Activated naive CD8-positive, alpha-beta T cell treated with anti-CD3 and anti-CD28 coated beads, Interleukin-2, amount 50 U/mL, for 24 hours (primary cell): Measurements from ENCODE around the gene MAN1C1.

Source experiments
- ATAC-seq: fragments of 150-1000 bp; cut with Tn5 transposase; one replicate; pipeline ENCODE4 v1.10.0; 2021
- DNase-seq: peaks from one replicate; pipeline ENCODE4 v3.0.0; 2021
- H3K27ac Mint-ChIP-seq: one replicate; pipeline ENCODE4 v1.8.0; 2021; ENCODE audit warnings: mild to moderate bottlenecking, mixed read lengths
- H3K27me3 Mint-ChIP-seq: one replicate; pipeline ENCODE4 v1.8.0; 2021; ENCODE audit warnings: mixed read lengths
- H3K36me3 Mint-ChIP-seq: one replicate; pipeline ENCODE4 v1.8.0; 2021; ENCODE audit warnings: low read depth, mixed read lengths
- H3K4me1 Mint-ChIP-seq: one replicate; pipeline ENCODE4 v1.8.0; 2021; ENCODE audit warnings: mixed read lengths
- H3K4me3 Mint-ChIP-seq: one replicate; pipeline ENCODE4 v1.8.0; 2021; ENCODE audit warnings: mild to moderate bottlenecking, moderate library complexity, mixed read lengths
- H3K9me3 Mint-ChIP-seq: one replicate; pipeline ENCODE4 v1.8.0; 2021; ENCODE audit warnings: mixed read lengths

Gene MAN1C1

DNA sequence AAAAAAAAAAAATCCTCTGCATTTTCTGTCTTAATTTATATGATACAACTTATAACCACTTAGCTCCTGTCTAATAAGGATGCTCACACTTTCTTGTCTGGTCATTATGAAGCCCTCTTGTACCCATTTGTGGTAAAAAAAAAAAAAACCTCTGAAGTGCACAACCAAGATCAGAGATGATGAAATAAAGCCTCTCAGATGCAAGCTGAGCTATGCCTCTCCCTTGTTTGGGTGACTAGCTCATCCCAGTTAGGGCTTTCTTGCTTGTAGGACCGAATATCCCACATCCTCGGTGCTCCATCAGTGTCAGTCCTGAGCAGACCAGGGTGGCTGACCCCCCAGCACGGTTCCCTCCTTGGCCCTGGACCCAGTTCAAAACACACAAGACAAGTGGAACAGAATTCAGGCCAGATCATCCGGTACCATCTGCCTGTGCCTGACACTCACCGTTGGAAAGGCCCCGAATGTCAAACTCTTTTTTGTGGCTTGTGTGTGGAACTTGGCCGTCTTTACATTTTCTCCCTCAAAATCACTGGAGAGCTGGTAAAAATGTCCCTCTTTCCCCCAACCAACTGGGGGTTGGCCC, 177.1 kb downstream of the MAN1C1 start:
- peaks cover 34% of the 10 kb centered on the region for H3K4me1 Mint-ChIP-seq
- DNase-seq = no peak
- H3K4me3 Mint-ChIP-seq = no peak overlapping the region
- no peaks in the 10 kb centered on the region for H3K36me3 Mint-ChIP-seq
- H3K9me3 Mint-ChIP-seq = no peaks in the 10 kb centered on the region
- no peak overlapping the region for H3K27ac Mint-ChIP-seq
- H3K27me3 Mint-ChIP-seq = no peaks in the 10 kb centered on the region
- no peak for ATAC-seq

DNA sequence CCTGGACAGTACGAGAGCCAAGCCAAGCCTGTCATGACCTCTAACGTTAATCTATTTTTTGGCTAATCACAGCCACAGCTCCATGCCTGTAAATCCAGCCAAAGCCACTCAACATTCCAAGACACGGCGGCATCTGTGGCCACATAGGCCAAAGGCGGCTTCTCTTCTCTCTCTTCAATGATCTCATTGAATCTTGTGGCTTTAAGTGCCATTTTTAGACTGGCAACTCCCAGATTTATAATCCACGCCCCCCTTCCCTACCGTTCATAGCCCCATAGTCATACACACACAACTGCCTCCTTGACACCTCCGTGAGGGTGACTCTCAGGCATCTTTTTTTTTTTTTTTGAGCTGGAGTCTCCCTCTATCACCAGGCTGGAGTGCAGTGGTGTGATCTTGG, 177.7 kb downstream of the MAN1C1 start:
- DNase-seq (no peak), ATAC-seq (no peak)
- Mint-ChIP-seq H3K27me3 (no peaks in the 10 kb centered on the region), H3K9me3 (no peaks in the 10 kb centered on the region), H3K4me3 (no peak overlapping the region), H3K4me1 (peaks cover 35% of the 10 kb centered on the region), H3K27ac (no peak overlapping the region), H3K36me3 (no peaks in the 10 kb centered on the region)

DNA sequence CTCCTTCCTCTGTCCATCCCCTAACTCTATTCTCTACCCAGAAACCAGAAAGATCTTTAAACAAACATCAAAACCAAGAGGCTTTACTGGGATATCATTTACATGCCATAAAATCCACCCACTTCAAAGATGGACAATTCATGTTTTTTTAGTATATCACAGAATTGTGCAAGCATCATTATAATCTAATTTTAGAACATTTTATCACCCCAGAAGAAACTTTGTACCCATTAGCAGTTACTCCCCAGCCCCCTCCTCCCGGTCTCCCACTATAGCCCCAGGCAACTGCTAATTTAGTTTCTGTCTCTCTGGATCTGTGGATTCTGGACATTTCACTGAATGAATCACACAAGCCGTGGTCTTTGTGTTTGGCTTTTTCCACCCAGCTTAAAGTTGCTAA, 178.6 kb downstream of the MAN1C1 start:
- H3K27ac Mint-ChIP-seq = no peak overlapping the region
- ATAC-seq (no peak), DNase-seq (no peak)
- no peak overlapping the region for H3K4me3 Mint-ChIP-seq
- H3K4me1 Mint-ChIP-seq = peaks cover 40% of the 10 kb centered on the region
- no peaks in the 10 kb centered on the region for H3K36me3 Mint-ChIP-seq
- H3K27me3 Mint-ChIP-seq = no peaks in the 10 kb centered on the region
- H3K9me3 Mint-ChIP-seq = no peaks in the 10 kb centered on the region

DNA sequence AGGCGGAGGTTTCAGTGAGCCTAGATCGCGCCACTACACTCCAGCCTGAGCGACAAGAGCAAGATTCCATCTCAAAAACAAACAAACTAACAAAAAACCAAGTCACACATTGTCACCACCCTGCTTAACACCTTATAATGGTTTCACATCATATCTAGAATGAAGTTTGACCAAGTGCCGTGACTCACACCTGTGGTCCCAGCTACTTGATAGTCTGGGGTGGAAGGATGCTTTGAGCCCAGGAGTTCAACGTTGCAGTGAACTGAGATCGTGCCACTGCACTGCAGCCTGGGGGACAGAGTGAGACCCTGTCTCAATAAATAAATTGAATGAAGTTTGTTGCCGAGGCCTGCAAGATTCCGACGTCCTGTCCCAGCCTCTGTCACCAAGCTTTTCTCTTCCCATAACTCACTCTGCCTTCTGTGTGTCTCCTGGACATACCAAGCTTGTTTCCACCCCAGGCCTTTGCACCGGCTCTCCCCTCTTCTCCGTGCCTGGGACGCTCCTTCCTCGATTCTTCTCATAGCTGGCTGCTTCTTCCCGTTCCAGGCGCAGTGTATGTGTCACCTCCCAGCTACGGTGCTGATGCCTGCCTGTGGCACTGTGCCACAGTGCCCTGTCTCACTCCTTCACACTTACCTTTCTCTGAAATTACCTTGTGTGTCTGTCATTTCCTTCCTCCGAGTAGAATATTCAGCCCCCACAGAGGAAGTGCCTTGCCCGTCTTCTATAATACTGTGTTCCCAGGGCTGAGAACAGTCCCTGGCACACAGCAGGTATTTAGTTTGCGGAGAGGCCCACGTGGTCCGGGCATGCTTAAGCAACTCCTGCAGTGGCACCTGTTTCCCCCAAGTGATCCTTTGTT, 179.6 kb downstream of the MAN1C1 start:
- ATAC-seq (peak; percentile 72), DNase-seq (peak; percentile 37)
- Mint-ChIP-seq H3K9me3 (no peaks in the 10 kb centered on the region), H3K4me1 (peaks cover 47% of the 10 kb centered on the region), H3K36me3 (no peaks in the 10 kb centered on the region), H3K27ac (peak overlapping the region; percentile 61), H3K4me3 (peak overlapping the region; percentile 10), H3K27me3 (peaks cover 3% of the 10 kb centered on the region)

DNA sequence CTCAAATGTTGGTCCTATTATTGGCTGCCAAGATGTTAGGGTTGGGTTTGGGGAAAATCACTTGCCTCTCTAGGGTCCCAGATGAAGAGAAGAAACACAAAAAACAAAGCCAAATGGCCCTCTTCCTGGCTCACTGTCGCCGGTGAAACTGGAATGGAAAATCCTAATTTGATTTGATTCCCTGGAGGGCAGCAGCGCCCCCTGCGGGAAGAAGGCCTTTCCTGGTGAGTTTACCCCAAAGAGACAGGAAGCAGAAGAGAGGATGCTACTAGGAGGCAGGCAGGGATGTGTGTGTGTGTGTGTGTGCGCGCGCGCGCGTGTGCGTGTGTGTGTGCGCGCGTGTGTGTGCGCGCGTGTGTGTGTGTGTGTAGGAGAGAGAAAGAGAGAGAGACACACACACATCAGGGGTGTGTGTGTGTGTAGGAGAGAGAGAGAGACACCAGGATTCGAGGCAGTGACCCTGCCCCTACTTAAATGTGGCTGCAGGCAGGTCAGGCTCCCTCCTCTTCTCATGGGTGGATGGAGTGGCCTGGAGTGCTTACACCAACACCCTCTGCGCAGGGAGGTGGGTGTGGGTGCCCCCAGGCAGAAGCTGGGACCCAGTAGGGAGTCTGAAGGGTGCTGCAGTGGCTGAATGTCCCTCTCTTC, 180.3 kb downstream of the MAN1C1 start:
- no peaks in the 10 kb centered on the region for H3K9me3 Mint-ChIP-seq
- peaks cover 47% of the 10 kb centered on the region for H3K4me1 Mint-ChIP-seq
- H3K4me3 Mint-ChIP-seq = peak overlapping the region; percentile 10
- peaks cover 3% of the 10 kb centered on the region for H3K27me3 Mint-ChIP-seq
- peak; percentile 42 for ATAC-seq
- no peaks in the 10 kb centered on the region for H3K36me3 Mint-ChIP-seq
- peak overlapping the region; percentile 61 for H3K27ac Mint-ChIP-seq
- DNase-seq = peak; percentile 92

DNA sequence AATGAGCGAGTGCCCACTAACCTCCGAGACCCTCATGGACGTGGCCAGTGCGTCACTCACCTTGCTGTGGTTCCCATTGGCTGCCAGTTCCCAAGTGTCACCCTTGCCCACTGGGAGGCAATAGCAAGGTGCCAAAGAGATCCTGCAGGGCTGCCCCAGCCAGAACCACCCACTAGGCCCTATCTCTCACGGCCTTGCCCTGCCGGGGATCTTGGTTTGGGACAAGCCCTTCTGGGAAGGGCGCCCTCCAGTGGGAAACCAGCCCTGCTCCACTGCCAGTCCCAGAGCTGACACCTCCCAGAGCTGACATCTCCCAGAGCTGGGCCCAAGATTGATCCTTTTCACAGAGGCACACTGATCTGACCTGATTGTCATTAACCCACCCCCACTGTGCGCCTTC, 181.3 kb downstream of the MAN1C1 start:
- ATAC-seq (no peak), DNase-seq (peak; percentile 57)
- no peak overlapping the region for H3K27ac Mint-ChIP-seq
- peaks cover 56% of the 10 kb centered on the region for H3K4me1 Mint-ChIP-seq
- H3K4me3 Mint-ChIP-seq = no peak overlapping the region
- no peaks in the 10 kb centered on the region for H3K36me3 Mint-ChIP-seq
- no peaks in the 10 kb centered on the region for H3K9me3 Mint-ChIP-seq
- H3K27me3 Mint-ChIP-seq = peaks cover 3% of the 10 kb centered on the region

DNA sequence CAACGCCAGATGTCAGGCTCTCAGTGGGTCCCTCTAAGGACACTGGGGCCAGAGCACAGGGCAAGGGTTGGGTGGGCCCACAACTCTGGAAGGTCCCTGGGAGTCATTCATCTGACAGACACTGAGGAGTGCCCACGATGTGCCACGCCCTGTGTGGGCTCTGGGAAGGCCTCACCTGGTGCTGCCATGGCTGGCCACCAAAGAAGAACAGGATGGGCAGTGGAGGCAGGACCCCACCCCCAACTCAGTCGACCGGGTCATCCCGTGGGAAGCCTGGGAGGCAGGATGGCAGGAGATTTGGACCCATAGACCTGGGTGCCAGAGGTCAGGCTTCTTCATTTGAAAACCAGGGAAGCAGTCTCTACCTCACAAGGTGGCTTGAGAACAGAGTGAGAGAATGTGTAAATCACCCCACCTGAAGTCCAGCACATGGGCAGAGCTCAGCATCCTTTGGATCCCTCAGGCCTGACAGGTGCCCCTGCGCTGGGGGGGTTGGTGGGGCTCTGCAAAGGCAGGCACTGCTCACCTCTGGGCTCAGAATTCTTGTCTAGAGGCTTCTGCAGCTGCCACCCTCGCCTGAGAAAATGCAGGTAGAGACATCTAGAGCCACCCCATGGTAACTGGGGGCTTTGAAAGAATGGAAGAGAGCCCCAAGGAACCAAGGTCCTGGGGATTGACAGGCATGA, 182.2 kb downstream of the MAN1C1 start:
- H3K27me3 Mint-ChIP-seq = peaks cover 3% of the 10 kb centered on the region
- H3K4me1 Mint-ChIP-seq = peaks cover 61% of the 10 kb centered on the region
- DNase-seq (no peak), ATAC-seq (no peak)
- H3K9me3 Mint-ChIP-seq = no peaks in the 10 kb centered on the region
- no peaks in the 10 kb centered on the region for H3K36me3 Mint-ChIP-seq
- no peak overlapping the region for H3K27ac Mint-ChIP-seq
- no peak overlapping the region for H3K4me3 Mint-ChIP-seq

DNA sequence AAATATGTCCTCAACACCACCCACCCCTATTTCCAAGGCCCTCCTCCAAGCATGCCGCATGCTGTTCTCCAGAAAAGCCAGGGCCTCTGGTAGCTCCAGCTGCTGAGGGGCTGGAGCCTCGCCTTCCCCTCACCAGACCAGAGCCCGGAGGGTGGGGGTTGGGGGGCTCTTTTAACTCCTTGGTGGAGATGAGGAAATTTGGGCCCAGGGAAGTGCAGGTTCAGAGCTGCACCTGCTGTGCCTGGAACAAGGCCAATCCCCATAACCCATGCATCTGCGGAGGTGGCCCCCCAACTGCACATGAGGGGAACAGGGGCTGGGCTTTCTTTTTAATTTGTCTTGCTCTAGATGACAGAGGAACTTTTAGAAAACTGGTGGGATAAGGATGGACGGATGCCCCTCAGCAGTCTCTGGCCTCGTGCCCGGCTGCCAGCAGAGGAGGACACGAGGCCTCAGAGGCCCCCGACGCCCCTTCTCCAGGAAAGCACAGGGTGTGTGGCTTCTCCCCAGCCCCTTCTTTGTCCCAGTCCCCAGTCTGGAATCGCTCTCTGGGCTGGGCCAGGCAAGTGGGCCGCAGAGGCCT, 182.9 kb downstream of the MAN1C1 start:
- H3K27me3 Mint-ChIP-seq = peaks cover 3% of the 10 kb centered on the region
- H3K4me1 Mint-ChIP-seq = peaks cover 64% of the 10 kb centered on the region
- H3K9me3 Mint-ChIP-seq = no peaks in the 10 kb centered on the region
- H3K36me3 Mint-ChIP-seq = no peaks in the 10 kb centered on the region
- no peak for DNase-seq
- H3K27ac Mint-ChIP-seq = no peak overlapping the region
- ATAC-seq = no peak
- H3K4me3 Mint-ChIP-seq = peak overlapping the region; percentile 65

DNA sequence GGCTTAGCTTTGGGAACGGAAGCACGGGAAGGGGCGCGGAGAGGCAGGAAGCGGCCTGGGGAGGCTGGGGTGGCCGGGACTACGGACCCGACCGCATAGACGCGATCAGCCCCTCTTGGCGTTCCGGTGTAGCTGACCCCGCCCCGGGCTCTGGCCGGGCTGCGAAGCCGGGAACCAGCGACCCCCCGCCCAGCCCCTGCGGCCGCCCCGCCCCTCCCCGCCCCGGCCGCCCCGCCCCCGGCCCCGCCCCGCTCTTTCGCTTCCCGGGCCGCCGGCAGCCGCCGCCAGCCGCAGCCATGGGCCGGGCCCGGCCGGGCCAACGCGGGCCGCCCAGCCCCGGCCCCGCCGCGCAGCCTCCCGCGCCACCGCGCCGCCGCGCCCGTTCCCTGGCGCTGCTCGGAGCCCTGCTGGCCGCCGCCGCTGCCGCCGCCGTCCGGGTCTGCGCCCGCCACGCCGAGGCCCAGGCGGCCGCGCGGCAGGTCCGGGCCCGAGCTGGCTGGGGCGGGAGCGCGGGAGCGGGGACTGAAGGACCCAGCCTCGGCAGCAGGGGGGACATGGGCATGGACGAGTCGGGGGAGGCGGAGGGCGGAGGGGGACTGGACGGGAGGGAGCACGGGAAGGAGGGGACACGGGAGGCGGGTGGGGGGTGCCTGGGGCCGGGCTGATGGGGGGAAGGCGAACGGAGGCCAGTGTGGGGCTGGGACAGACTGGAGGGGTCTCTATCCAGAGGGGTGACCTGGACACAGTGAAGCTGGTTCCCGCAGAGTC, 183.5 kb downstream of the MAN1C1 start, which contains the start of gene SELENON:
Gene SELENON, plus strand, starts transcription at position 259 of the 768 bp plus-strand sequence. Its CDS starts 38 bp downstream, at position 297.
- peak within 1 kb of the TSS; percentile 73 for H3K4me3 Mint-ChIP-seq
- ATAC-seq (peak; percentile 9), DNase-seq (no peak)
- peaks cover 3% of the 10 kb centered on the region for H3K27me3 Mint-ChIP-seq
- peaks cover 67% of the 10 kb centered on the region for H3K4me1 Mint-ChIP-seq
- no peaks in the 10 kb centered on the region for H3K36me3 Mint-ChIP-seq
- no peaks in the 10 kb centered on the region for H3K9me3 Mint-ChIP-seq
- H3K27ac Mint-ChIP-seq = no peak within 1 kb of the TSS

DNA sequence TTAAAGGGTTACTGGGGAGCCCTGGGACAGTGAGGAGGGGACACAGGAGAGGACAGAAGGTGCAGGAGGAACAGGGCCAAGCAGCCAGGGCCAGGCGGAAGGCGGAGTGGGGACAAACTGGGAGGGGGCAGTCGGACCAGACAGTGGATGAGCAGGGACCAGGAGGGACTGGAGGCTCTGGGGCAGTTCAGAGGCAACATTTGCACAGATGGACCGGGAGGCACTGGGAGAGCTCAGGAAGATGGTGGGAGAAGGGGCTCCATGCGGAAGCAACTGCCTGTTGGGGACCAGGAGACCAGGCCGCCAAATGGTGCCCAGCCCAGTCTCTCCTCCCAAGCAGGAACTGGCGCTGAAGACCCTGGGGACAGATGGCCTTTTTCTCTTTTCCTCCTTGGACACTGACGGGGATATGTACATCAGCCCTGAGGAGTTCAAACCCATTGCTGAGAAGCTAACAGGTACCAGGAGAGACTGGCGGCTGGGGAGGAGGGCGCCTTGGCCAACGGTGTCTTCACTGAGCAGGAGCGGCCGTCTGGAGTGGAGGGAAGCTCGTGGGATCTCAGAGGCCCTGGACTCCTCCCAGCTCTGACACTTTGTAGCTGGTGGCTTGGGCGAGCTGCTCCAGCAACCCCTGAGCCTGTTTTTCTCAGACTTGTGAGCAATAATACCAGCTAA, 184.2 kb downstream of the MAN1C1 start:
- no peak overlapping the region for H3K27ac Mint-ChIP-seq
- no peaks in the 10 kb centered on the region for H3K36me3 Mint-ChIP-seq
- H3K4me1 Mint-ChIP-seq = peaks cover 59% of the 10 kb centered on the region
- peak overlapping the region; percentile 73 for H3K4me3 Mint-ChIP-seq
- H3K9me3 Mint-ChIP-seq = no peaks in the 10 kb centered on the region
- ATAC-seq = no peak
- peaks cover 3% of the 10 kb centered on the region for H3K27me3 Mint-ChIP-seq
- DNase-seq = no peak

DNA sequence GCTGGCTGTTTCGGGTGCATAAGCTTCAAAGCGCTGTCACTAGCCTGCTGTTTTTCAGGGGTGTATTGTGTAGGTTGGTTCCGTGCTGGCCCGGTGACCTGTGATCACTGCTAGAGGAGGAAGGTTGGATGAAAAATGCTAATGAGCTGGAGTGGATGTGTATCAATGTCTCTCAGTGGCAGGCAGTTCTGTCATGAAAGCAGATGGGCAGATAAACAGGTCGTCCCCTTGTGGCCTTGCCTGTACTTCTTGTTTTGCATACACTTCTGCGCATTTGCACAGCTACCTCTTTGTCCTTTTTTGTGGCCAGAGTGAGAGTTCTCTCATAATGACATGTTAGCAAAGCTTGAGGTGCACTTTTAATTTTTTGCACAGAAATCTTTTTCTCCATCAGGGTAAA, 186.3 kb downstream of the MAN1C1 start:
- ATAC-seq (no peak), DNase-seq (no peak)
- peak overlapping the region; percentile 3 for H3K4me3 Mint-ChIP-seq
- no peaks in the 10 kb centered on the region for H3K36me3 Mint-ChIP-seq
- H3K27ac Mint-ChIP-seq = no peak overlapping the region
- peaks cover 40% of the 10 kb centered on the region for H3K4me1 Mint-ChIP-seq
- no peaks in the 10 kb centered on the region for H3K9me3 Mint-ChIP-seq
- H3K27me3 Mint-ChIP-seq = peaks cover 3% of the 10 kb centered on the region

DNA sequence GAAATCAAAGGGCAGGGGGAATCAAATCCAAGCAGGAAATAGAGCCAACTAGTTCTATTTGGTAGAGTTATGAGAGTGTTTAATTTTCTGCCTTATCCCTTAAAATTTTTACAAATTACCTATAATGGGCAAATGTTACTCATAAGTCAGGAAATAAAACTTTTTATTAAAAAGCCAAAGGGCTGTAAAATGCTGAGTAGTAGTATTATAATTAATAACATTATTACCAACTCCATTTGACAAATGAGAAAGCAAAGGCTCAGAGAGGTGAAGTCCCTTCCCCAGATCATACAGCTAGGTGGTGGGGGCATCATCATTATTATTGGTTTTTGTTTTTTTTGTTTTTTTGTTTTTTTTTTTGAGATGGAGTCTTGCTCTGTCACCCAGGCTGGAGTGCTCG, 186.8 kb downstream of the MAN1C1 start:
- no peak overlapping the region for H3K4me3 Mint-ChIP-seq
- H3K9me3 Mint-ChIP-seq = no peaks in the 10 kb centered on the region
- H3K36me3 Mint-ChIP-seq = no peaks in the 10 kb centered on the region
- peaks cover 3% of the 10 kb centered on the region for H3K27me3 Mint-ChIP-seq
- no peak for DNase-seq
- H3K27ac Mint-ChIP-seq = no peak overlapping the region
- no peak for ATAC-seq
- H3K4me1 Mint-ChIP-seq = peaks cover 38% of the 10 kb centered on the region

DNA sequence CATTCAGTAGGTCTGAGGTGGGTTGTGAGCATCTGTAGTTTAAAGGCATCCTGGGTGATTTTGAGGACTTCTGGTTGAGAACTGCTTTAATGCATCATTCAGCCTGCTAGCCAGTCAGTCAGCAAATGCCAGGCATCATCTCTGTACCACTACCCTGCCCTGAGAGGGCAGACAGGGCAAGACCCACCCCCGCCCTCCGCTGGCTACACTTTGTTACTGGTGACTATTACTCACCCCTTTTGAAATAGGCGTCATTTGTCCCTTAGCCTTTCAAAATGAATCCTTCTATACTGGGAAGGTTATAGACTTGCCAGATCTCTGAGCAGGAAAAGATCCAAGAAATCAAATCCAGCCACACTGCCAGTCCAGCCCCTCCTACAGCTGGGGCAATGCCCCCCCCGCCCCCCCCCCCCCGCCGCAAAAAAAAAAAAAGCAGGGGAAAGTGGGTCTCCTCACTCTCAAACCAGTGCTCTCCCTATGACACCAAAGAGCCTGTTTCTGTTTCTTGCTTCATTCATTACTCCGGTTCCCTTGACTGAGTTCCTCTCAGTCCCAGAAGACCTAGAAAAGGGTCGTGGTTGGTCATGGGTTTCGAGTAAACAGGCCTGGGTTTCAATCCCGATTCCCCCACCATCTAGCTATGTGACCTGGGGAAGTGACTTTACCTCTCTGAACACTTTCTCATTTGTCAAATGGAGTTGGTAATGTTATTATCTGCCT, 187.8 kb downstream of the MAN1C1 start:
- H3K27me3 Mint-ChIP-seq = peaks cover 3% of the 10 kb centered on the region
- H3K9me3 Mint-ChIP-seq = no peaks in the 10 kb centered on the region
- H3K27ac Mint-ChIP-seq = no peak overlapping the region
- DNase-seq = no peak
- H3K4me1 Mint-ChIP-seq = peaks cover 34% of the 10 kb centered on the region
- ATAC-seq = peak; percentile 50
- H3K36me3 Mint-ChIP-seq = no peaks in the 10 kb centered on the region
- H3K4me3 Mint-ChIP-seq = no peak overlapping the region
